ENCODE data around the gene KLHL24. TPM values are rescaled to one million over a fixed set of nuclear protein-coding genes. Genes with fewer than 3 reads are reported as not detected.

Gene KLHL24
- total RNA-seq, 1 experiment from 2014 or later, result 33.9 TPM

- Mint-ChIP-seq H3K4me1 (no peaks in the 10 kb centered on the region), H3K27ac (no peak overlapping the region), H3K4me3 (no peak overlapping the region), H3K9me3 (peaks cover 9% of the 10 kb centered on the region), H3K36me3 (peaks cover 79% of the 10 kb centered on the region), H3K27me3 (ENCODE audit: low read depth) (no peaks in the 10 kb centered on the region)
- CTCF ChIA-PET, result no interaction called here
- POLR2A ChIA-PET, result no interaction called here
- DNase-seq (ENCODE audit: low spot score) (no peak), ATAC-seq (no peak)
- TF ChIP-seq EMX1 (CRISPR knock-in tag; IDR thresholded peaks at IDR 0.05) (no peak), HMGXB4 (CRISPR knock-in tag; IDR thresholded peaks at IDR 0.05) (no peak)
Measured at GRCh38 chr3:183733553-183733952, 98.1 kb downstream of the KLHL24 start.

Other genes starting within 250 kb of the KLHL24 start
- 7.3 to 9.0 TPM (median 7.5 TPM) in 3 replicates for gene MCF2L2, start 207.0 kb upstream of the KLHL24 start, total RNA-seq (2021)
- gene KLHL6, start 79.9 kb upstream of the KLHL24 start, total RNA-seq (2021), result 0.11 to 0.23 TPM (median 0.18 TPM) in 3 replicates
- gene YEATS2, start 62.2 kb downstream of the KLHL24 start, total RNA-seq (2021), result 42.5 to 52.7 TPM (median 49.3 TPM) in 3 replicates
- 4.3 to 6.3 TPM (median 5.0 TPM) in 3 replicates for gene MAP6D1, start 190.0 kb downstream of the KLHL24 start, total RNA-seq (2021)
- 71.3 to 93.5 TPM (median 74.3 TPM) in 3 replicates for gene PARL, start 249.3 kb downstream of the KLHL24 start, total RNA-seq (2021)

Measured in WTC11 (cell line).